Lower leg skin (tissue), 4 donors: Measurements from ENCODE around the gene TRAPPC3. TPM values are rescaled to one million over a fixed set of nuclear protein-coding genes. Genes with fewer than 3 reads are reported as not detected.

ENCODE experiments used
- DNase-seq, 2 donors: peaks; one replicate each; pipeline ENCODE4 v3.0.0-alpha.2; 2019; ENCODE audit warnings: low spot score in 2 of 2
- H3K4me3 ChIP-seq: fragments of 200-600 bp; sonication (generic); 2 replicates; pipeline ENCODE4 v1.5.1; 2017; ENCODE audit warnings: mild to moderate bottlenecking, low read depth; ENCODE audit not compliant: poor library complexity, severe bottlenecking
- CTCF ChIP-seq, 3 donors: fragments of 450-650 bp; IDR thresholded peaks; one replicate each; pipeline ENCODE4 v1.5.1; 2016; ENCODE audit warnings: antibody characterized with exemption in 3 of 3, mild to moderate bottlenecking in 3 of 3, moderate library complexity in 2 of 3
- POLR2A ChIP-seq, 2 donors: fragments of 450-650 bp; IDR thresholded peaks; one replicate each; pipeline ENCODE4 v1.6.1; 2016 to 2017; ENCODE audit warnings: antibody characterized with exemption in 2 of 2, mild to moderate bottlenecking in 1 of 2, moderate library complexity in 1 of 2
- WGBS, 2 donors: methylation state at CpG; one replicate each; pipeline ENCODE4 v1.1.5; 2018; 5-methylcytosine and 5-hydroxymethylcytosine counted together
- intact Hi-C: fragments of 100-400 bp; cut with DNase I; formaldehyde crosslinking; loops from one replicate; pipeline ENCODE4 v1.15.0; 2023; ENCODE audit warnings: low total_unique reads
- total RNA-seq, 4 donors: library from RNA; depleted of rRNA; stranded (reverse); fragments of >200 nt; gene quantifications; one replicate each; pipeline ENCODE4 v1.1.0, GENCODE V29; 2016

Gene TRAPPC3
- total RNA-seq, 4 donors from 2014 or later: 78.3 to 113 (median 104) TPM

GRCh38 chr1:36115200-36115669 is 34.1 kb downstream of the TRAPPC3 start:
- intact Hi-C loops: no loop called here
- H3K4me3 ChIP-seq: no peak overlapping the region

GRCh38 chr1:36114371-36114770 is 34.9 kb downstream of the TRAPPC3 start:
- WGBS, 2 donors: 69 to 86% methylated on average over 5 of the region's 5 CpGs
- no peak for TF ChIP-seq POLR2A (IDR thresholded peaks at IDR 0.05)
- TF ChIP-seq CTCF (IDR thresholded peaks at IDR 0.05): no peak
- intact Hi-C loops: no loop called here
- no peak for DNase-seq
- H3K4me3 ChIP-seq: no peak overlapping the region

More at GRCh38 chr1:36115200-36115669, 34.1 kb downstream of the TRAPPC3 start:
- DNase-seq: no peak
- TF ChIP-seq POLR2A (IDR thresholded peaks at IDR 0.05): no peak
- TF ChIP-seq CTCF (IDR thresholded peaks at IDR 0.05): no peak
- 72 to 74% methylated on average over 11 to 18 of the region's 18 CpGs for WGBS, 2 donors

DNA sequence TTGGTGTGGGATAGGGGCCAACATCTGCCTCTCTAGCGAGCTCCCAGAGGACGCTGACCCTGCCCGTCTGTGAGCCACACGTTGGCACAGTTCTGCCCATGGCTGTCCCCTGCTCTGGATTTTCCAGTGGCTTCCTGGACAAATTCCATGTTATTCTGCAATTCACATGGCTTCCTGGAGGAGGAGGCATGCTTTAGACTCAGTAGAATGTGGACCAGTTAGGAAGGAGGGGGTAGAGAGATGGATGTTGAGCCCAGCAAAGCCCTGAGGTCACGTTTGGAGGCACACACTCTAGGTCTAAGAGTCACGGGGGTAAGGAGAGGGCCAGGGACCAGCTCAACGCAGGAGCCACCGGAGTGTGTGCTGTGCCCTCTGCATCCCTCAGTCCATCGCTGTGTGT is 36.5 kb downstream of the TRAPPC3 start:
- DNase-seq: no peak
- 89 to 93% methylated on average over 9 of the region's 9 CpGs for WGBS, 2 donors
- no peak overlapping the region for H3K4me3 ChIP-seq
- no peak for TF ChIP-seq POLR2A (IDR thresholded peaks at IDR 0.05)
- no peak for TF ChIP-seq CTCF (IDR thresholded peaks at IDR 0.05)
- intact Hi-C loops: no loop called here

- no peak overlapping the region for H3K4me3 ChIP-seq
- DNase-seq: no peak
- 52 to 61% methylated on average over 4 of the region's 4 CpGs for WGBS, 2 donors
- TF ChIP-seq POLR2A (IDR thresholded peaks at IDR 0.05): no peak
- TF ChIP-seq CTCF (IDR thresholded peaks at IDR 0.05): no peak
- intact Hi-C loops: no loop called here
Observed at GRCh38 chr1:36111151-36111550, 38.1 kb downstream of the TRAPPC3 start.

- TF ChIP-seq CTCF (IDR thresholded peaks at IDR 0.05): no peak
- TF ChIP-seq POLR2A (IDR thresholded peaks at IDR 0.05): no peak
- intact Hi-C loops: no loop called here
- no peak overlapping the region for H3K4me3 ChIP-seq
- 64 to 76% methylated on average over 11 of the region's 11 CpGs for WGBS, 2 donors
- no peak for DNase-seq
Observed at GRCh38 chr1:36109041-36109679, 40.1 kb downstream of the TRAPPC3 start.

GRCh38 chr1:36108314-36108713 is 41.0 kb downstream of the TRAPPC3 start:
- no peak overlapping the region for H3K4me3 ChIP-seq
- DNase-seq: no peak
- 73 to 82% methylated on average over 14 of the region's 14 CpGs for WGBS, 2 donors
- intact Hi-C loops: no loop called here
- TF ChIP-seq POLR2A (IDR thresholded peaks at IDR 0.05) (no peak), CTCF (IDR thresholded peaks at IDR 0.05) (no peak)
